Measurements from ENCODE around the gene EDIL3. TPM values are rescaled to one million over a fixed set of nuclear protein-coding genes. Genes with fewer than 3 reads are reported as not detected.

EDIL3 gene
- total and polyA plus RNA-seq, 2 donors from 2014 or later = 5.2 to 32.8 TPM

DNA sequence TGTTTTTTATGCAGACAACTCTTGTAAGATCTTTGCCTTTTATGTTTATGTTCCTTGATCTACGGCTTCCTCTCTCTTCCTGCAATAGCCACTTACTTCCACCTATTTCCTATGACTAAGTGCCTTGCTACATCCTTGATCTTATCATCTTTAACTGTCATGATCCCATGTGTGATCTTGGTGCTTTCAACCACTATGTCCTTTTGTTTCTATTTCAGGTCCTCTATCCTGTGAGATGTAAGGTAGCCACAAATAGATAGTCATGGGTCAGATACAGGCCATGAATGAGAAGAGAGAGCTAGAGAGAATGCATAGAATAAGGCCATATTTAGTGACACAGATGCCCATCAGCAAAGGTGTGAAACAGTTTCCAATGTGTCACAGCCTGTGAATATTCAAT lies 420.4 kb downstream of the EDIL3 start:
- H3K9ac ChIP-seq (ENCODE audit: low read length in 3 of 3) = no peak overlapping the region
- no peak overlapping the region for H3K4me3 ChIP-seq (ENCODE audit: low read length in 3 of 3)
- intact Hi-C loops (cut with DNase I) = no loop called here
- H3K9me3 ChIP-seq (ENCODE audit: control insufficient read depth in 2 of 3, insufficient read depth in 1 of 3, low read length in 3 of 3) = no peaks in the 10 kb centered on the region
- H3K27me3 ChIP-seq (ENCODE audit: control insufficient read depth, insufficient read depth, low read length) = no peaks in the 10 kb centered on the region
- FAIRE-seq = peak; percentile 55
- no peaks in the 10 kb centered on the region for H3K36me3 ChIP-seq (ENCODE audit: control insufficient read depth in 2 of 3, insufficient read depth in 3 of 3, low read length in 3 of 3)
- H3K27ac ChIP-seq (ENCODE audit: low read depth in 2 of 2, low read length in 2 of 2) = no peak overlapping the region
- no peaks in the 10 kb centered on the region for H3K4me1 ChIP-seq (ENCODE audit: control insufficient read depth in 2 of 3, insufficient read depth in 2 of 3, low read depth in 1 of 3, low read length in 3 of 3)
- no peak for DNase-seq
- TF ChIP-seq, protein P1, sequence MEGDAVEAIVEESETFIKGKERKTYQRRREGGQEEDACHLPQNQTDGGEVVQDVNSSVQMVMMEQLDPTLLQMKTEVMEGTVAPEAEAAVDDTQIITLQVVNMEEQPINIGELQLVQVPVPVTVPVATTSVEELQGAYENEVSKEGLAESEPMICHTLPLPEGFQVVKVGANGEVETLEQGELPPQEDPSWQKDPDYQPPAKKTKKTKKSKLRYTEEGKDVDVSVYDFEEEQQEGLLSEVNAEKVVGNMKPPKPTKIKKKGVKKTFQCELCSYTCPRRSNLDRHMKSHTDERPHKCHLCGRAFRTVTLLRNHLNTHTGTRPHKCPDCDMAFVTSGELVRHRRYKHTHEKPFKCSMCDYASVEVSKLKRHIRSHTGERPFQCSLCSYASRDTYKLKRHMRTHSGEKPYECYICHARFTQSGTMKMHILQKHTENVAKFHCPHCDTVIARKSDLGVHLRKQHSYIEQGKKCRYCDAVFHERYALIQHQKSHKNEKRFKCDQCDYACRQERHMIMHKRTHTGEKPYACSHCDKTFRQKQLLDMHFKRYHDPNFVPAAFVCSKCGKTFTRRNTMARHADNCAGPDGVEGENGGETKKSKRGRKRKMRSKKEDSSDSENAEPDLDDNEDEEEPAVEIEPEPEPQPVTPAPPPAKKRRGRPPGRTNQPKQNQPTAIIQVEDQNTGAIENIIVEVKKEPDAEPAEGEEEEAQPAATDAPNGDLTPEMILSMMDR (IDR thresholded peaks at IDR 0.05; ENCODE audit: borderline replicate concordance, extremely low read depth, insufficient read depth) = no peak

DNA sequence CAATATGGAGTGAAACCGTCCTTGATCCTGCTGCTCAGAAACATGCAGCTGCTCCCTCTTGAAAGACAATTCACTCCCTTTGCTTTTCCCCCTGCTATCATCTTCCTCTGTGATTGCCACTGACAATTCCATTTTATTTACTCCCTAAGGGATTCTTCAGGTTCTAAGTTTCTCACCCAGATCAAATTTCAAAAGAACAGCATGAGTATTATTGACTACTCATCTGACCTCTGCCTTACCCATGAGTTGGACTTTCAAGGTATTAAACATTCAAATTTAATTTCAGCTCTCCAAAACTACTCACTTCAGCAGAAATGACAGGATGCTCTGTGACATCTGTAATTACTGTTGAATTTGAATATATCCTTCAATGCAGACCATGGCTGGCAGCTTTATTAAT lies 427.5 kb downstream of the EDIL3 start:
- Histone ChIP-seq H3K36me3 (ENCODE audit: control insufficient read depth in 2 of 3, insufficient read depth in 3 of 3, low read length in 3 of 3) (no peaks in the 10 kb centered on the region), H3K27ac (ENCODE audit: low read depth in 2 of 2, low read length in 2 of 2) (no peak overlapping the region), H3K9me3 (ENCODE audit: control insufficient read depth in 2 of 3, insufficient read depth in 1 of 3, low read length in 3 of 3) (no peaks in the 10 kb centered on the region), H3K9ac (ENCODE audit: low read length in 3 of 3) (no peak overlapping the region), H3K27me3 (ENCODE audit: control insufficient read depth, insufficient read depth, low read length) (no peaks in the 10 kb centered on the region), H3K4me1 (ENCODE audit: control insufficient read depth in 2 of 3, insufficient read depth in 2 of 3, low read depth in 1 of 3, low read length in 3 of 3) (no peaks in the 10 kb centered on the region), H3K4me3 (ENCODE audit: low read length in 3 of 3) (no peak overlapping the region)
- intact Hi-C loops (cut with DNase I) = no loop called here
- peak in 1 of 5 donors; percentile 6 for DNase-seq
- TF ChIP-seq, protein P1 (IDR thresholded peaks at IDR 0.05; ENCODE audit: borderline replicate concordance, extremely low read depth, insufficient read depth) = no peak
- no peak for FAIRE-seq

DNA sequence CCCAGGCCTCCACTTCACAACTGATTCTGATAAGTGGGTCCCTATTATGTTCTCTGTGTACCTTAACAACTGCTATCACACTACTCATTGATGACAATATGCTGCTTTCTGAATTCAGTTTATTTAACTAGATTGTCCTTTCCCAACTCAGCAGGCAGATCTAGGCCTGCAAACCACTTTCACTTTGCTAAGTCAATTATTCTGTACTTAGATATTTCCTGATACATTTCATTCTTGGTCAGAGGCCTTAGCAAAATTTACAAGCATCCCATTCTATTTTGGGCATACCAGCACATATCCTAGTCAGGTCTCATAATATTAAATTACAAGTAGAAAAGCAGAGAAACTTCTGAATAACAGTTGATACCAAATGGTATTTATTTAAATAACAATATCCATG lies 428.3 kb downstream of the EDIL3 start:
- FAIRE-seq (no peak), DNase-seq (no peak)
- Histone ChIP-seq H3K4me3 (ENCODE audit: low read length in 3 of 3) (no peak overlapping the region), H3K9me3 (ENCODE audit: control insufficient read depth in 2 of 3, insufficient read depth in 1 of 3, low read length in 3 of 3) (no peaks in the 10 kb centered on the region), H3K27me3 (ENCODE audit: control insufficient read depth, insufficient read depth, low read length) (no peaks in the 10 kb centered on the region), H3K4me1 (ENCODE audit: control insufficient read depth in 2 of 3, insufficient read depth in 2 of 3, low read depth in 1 of 3, low read length in 3 of 3) (no peaks in the 10 kb centered on the region), H3K36me3 (ENCODE audit: control insufficient read depth in 2 of 3, insufficient read depth in 3 of 3, low read length in 3 of 3) (no peaks in the 10 kb centered on the region), H3K9ac (ENCODE audit: low read length in 3 of 3) (no peak overlapping the region), H3K27ac (ENCODE audit: low read depth in 2 of 2, low read length in 2 of 2) (no peak overlapping the region)
- intact Hi-C loops (cut with DNase I) = no loop called here
- TF ChIP-seq, protein P1 (IDR thresholded peaks at IDR 0.05; ENCODE audit: borderline replicate concordance, extremely low read depth, insufficient read depth) = no peak

DNA sequence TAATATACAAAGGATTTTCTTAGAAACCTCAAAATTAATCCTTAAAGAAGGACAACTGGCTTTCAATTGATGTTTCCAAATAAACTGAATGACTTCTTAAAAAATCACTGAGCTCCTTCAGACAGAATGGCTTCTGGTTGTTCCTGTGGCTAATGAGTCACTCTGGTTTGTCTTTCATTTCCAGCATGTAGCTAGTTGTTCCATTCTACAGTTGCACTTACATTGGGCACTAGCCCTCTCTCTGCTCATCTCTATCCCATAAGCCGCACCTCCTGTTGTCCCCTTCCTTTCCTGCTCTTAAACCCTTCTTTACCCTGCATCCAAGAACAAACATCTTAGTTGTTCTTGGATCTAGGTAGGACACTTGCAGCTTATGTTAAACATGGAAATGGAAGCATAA lies 428.8 kb downstream of the EDIL3 start:
- Histone ChIP-seq H3K27me3 (ENCODE audit: control insufficient read depth, insufficient read depth, low read length) (no peaks in the 10 kb centered on the region), H3K4me3 (ENCODE audit: low read length in 3 of 3) (no peak overlapping the region), H3K27ac (ENCODE audit: low read depth in 2 of 2, low read length in 2 of 2) (no peak overlapping the region), H3K36me3 (ENCODE audit: control insufficient read depth in 2 of 3, insufficient read depth in 3 of 3, low read length in 3 of 3) (no peaks in the 10 kb centered on the region), H3K9me3 (ENCODE audit: control insufficient read depth in 2 of 3, insufficient read depth in 1 of 3, low read length in 3 of 3) (no peaks in the 10 kb centered on the region), H3K4me1 (ENCODE audit: control insufficient read depth in 2 of 3, insufficient read depth in 2 of 3, low read depth in 1 of 3, low read length in 3 of 3) (no peaks in the 10 kb centered on the region), H3K9ac (ENCODE audit: low read length in 3 of 3) (no peak overlapping the region)
- FAIRE-seq = no peak
- no peak for DNase-seq
- intact Hi-C loops (cut with DNase I) = no loop called here
- TF ChIP-seq, protein P1 (IDR thresholded peaks at IDR 0.05; ENCODE audit: borderline replicate concordance, extremely low read depth, insufficient read depth) = no peak

All from kidney (tissue), 14 donors.